Nucleus accumbens (tissue), 56 donors: Measurements from ENCODE around the gene CCL4.
A peak's percentile ranks its signal among the peaks of the same experiment; 100 is the strongest.
"Not testable (repeated sequence)": the region's sequence is repeated elsewhere in the genome, so short reads cannot be mapped to it uniquely, and the experiment has no call there.

Experiments
- DNase-seq, 56 donors: peaks; one replicate each; lab custom pipeline; 2025; lab: John Stamatoyannopoulos, UW

Gene CCL4

GRCh38 chr17:36103401-36103975 is at the start of gene CCL4:
TSS of gene CCL4 (plus strand) at chr17:36103827. CDS start at chr17:36103906, 79 bp downstream.
- peak in 1 of 56 donors; percentile 9 for DNase-seq

- DNase-seq: no peak
These were observed 48.5 kb upstream of the CCL4 start for GRCh38 chr17:36055171-36055570.

GRCh38 chr17:36055921-36056520 is 47.6 kb upstream of the CCL4 start:
- DNase-seq: no peak

GRCh38 chr17:36057911-36058310 is 45.7 kb upstream of the CCL4 start:
- no peak for DNase-seq

GRCh38 chr17:36059406-36059805 is 44.2 kb upstream of the CCL4 start:
- no peak for DNase-seq

- no peak for DNase-seq
These were observed 42.8 kb upstream of the CCL4 start for GRCh38 chr17:36060816-36061215.

- DNase-seq: no peak
These were observed 39.7 kb upstream of the CCL4 start, which contains the start of gene CCL18 for GRCh38 chr17:36063786-36064541. TSS of gene CCL18 (plus strand) at chr17:36064272. CDS start at chr17:36064343, 71 bp downstream.

GRCh38 chr17:36066365-36066985 is 37.2 kb upstream of the CCL4 start:
- DNase-seq: no peak

GRCh38 chr17:36068524-36068923 is 35.1 kb upstream of the CCL4 start:
- DNase-seq: no peak

GRCh38 chr17:36069136-36069535 is 34.5 kb upstream of the CCL4 start:
- no peak for DNase-seq

- DNase-seq: no peak
These were observed 33.2 kb upstream of the CCL4 start for GRCh38 chr17:36070427-36070826.

- DNase-seq: no peak
These were observed 31.9 kb upstream of the CCL4 start for GRCh38 chr17:36071751-36072150.

- DNase-seq: peak in 7 of 56 donors; percentile 0 to 47 (median 13)
These were observed 31.1 kb upstream of the CCL4 start for GRCh38 chr17:36072431-36073121.

GRCh38 chr17:36074365-36074764 is 29.3 kb upstream of the CCL4 start:
- no peak for DNase-seq

GRCh38 chr17:36081681-36082471 is 21.8 kb upstream of the CCL4 start:
- not testable (repeated sequence) for DNase-seq

- DNase-seq: not testable (repeated sequence)
These were observed 21.0 kb upstream of the CCL4 start for GRCh38 chr17:36082482-36083120.

- not testable (repeated sequence) for DNase-seq
These were observed 19.9 kb upstream of the CCL4 start for GRCh38 chr17:36083691-36084090.

- no peak for DNase-seq
These were observed 17.9 kb upstream of the CCL4 start for GRCh38 chr17:36085765-36086164.

- no peak for DNase-seq
These were observed 16.8 kb upstream of the CCL4 start for GRCh38 chr17:36086791-36087190.
